Heart left ventricle (tissue), 13 donors: ENCODE data around the gene ARFIP2.

Experiments used
- CTCF ChIP-seq, 12 donors: fragments of 200-600 bp; sonication (generic) in 4 of 12; IDR thresholded peaks; one replicate each; pipeline versions ENCODE4 v1.5.0 to v1.8.0; 2018 to 2022; ENCODE audit warnings: antibody characterized with exemption in 12 of 12, mild to moderate bottlenecking in 5 of 12
- POLR2A ChIP-seq, 2 donors: fragments of 450-650 bp; IDR thresholded peaks; one replicate each; pipeline ENCODE4 v1.6.1; 2017; ENCODE audit warnings: antibody characterized with exemption in 2 of 2, mild to moderate bottlenecking in 2 of 2, moderate library complexity in 2 of 2
- donor health status: ischemic (EF 13 %, LVEDD 7.1; RV severe dilation, severe dysfunction).
- donor health status: DM: no; HTN: yes; CAD: no.
- donor health status: DM: no; HTN: no; CAD: no.
- donor health status: ischemic (EF 25% LVEDD 6.9; RV normal size, moderate dysfunction).
- donor health status: ischemic (EF 25% LVEDD 5.7; RV mildly dilated, moderate dysfunction).
- donor health status: ischemic (EF 35%, LVEDD 5.7; RV mildly dilated, moderate dysfunction).
- donor health status: nonischemic (EF 11% LVEDD 7.7; RV severe dilation, severe dysfunction).
- donor health status: DM: yes; HTN: yes; CAD: no.
- donor health status: PGD.
- donor health status: ischemic (EF 29% LVEDD 5.4; RV normal size, mild dysfunction).
- donor health status: nonischemic (EF 23%, LVEDD 6.1; RV moderate dilation, normal function).

DNA sequence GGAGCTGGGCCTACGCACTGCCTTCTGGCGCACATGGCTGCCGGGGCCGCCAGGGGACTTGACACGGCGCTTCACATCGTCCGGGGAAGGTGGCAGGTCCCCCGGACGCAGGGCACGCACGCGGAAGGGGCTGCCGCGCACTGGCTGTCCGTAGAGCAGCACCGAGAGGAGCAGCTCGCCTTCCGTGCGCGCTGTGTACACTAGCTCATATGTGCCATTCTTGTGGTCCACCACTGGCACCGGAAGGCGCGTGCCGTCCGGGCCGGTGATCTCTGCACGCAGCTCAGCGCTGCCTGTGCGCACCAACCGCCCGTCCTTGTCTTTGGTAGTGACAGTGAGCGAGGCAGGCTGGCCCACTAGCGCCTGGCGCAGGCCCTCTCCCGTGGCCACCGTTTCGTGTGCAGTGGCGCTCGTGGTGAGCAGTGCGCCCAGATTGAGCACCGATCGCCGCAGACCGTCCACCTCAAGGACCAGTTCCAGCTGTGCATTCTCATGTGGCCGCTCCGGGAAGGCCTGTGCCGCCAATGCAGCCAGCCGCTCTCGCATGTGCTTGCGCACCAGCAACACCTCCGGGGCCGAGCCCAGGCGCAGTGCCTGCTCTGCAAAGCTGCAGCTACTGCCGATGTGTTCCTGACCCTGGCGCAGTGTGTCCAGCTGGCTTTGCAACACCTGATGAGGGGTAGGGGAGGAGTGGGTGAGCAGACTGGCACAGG, 24.6 kb downstream of the ARFIP2 start:
- TF ChIP-seq CTCF (IDR thresholded peaks at IDR 0.05) = no peak
- TF ChIP-seq POLR2A (IDR thresholded peaks at IDR 0.05) = no peak
